GM12892 (cell line): ENCODE results near the gene OR4B1.

ENCODE experiments used
- POLR2A ChIP-seq: IDR thresholded peaks from 2 replicates; pipeline ENCODE4 v1.6.1; 2011; ENCODE audit warnings: low read depth, low read length, control low read depth
- POLR2AphosphoS5 ChIP-seq: IDR thresholded peaks from 2 replicates; pipeline ENCODE4 v1.6.1; 2011; ENCODE audit warnings: low read depth, low read length, control low read depth
- TAF1 ChIP-seq: IDR thresholded peaks from 2 replicates; pipeline ENCODE4 v1.6.1; 2011; ENCODE audit warnings: low read depth, mild to moderate bottlenecking, control low read depth, low read length, borderline replicate concordance

DNA sequence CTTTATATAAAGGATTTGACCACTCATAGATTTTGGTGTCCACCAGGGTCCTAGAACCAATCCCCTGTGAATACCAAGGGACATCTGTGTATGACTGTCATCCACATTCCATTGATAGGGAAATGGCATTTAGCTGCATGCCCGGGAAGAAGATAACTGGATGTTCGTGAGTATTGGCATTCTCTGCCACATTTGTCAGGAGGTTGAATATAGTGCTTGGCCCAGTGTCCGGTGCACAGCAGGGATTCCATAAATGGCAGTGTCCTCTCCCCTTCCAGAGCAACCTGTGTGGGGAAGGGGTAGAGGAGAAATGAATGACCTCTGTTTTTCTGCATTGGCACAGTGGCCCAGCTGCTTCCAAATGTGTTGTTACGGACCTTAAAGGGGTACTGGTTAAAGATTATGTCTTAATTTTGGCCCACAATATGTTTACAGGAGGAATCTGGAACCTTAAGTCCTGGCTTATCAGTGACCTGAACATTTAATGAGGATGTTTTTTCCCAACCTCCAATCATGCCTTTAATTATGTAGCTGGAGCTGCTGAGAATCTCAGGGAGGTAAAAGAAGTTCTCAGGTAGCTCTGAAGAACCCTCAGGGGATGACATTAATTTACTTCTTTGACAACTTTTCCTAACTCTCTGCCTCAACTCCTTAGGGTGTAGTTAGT is 33.6 kb upstream of the OR4B1 start:
- TF ChIP-seq TAF1 = no peak
- TF ChIP-seq POLR2A = no peak
- no peak for TF ChIP-seq POLR2AphosphoS5
